Measurements from ENCODE around the gene ATXN3L.

GRCh38 chrX:13276991-13277390 is 42.9 kb downstream of the ATXN3L start:
- TF ChIP-seq CTCF (IDR thresholded peaks at IDR 0.05) (no peak), POLR2AphosphoS5 (IDR thresholded peaks at IDR 0.05; ENCODE audit: insufficient read depth in 1 of 2, low read depth in 1 of 2) (no peak)
